ENCODE data around the gene NUDC.

NUDC gene

GRCh38 chr1:26971590-26971989, 50.0 kb downstream of the NUDC start:
- TF ChIP-seq CTCF (conservative IDR thresholded peaks at IDR 0.05; ENCODE audit: low read depth, low read length): no peak
- H3K4me3 ChIP-seq (ENCODE audit: low read depth, low read length): no peak overlapping the region
- no peak for DNase-seq (ENCODE audit: low read depth)

- TF ChIP-seq CTCF (conservative IDR thresholded peaks at IDR 0.05; ENCODE audit: low read depth, low read length): no peak
- DNase-seq (ENCODE audit: low read depth): peak; percentile 60
- H3K4me3 ChIP-seq (ENCODE audit: low read depth, low read length): no peak overlapping the region
Observed at GRCh38 chr1:26972390-26972789, 50.8 kb downstream of the NUDC start.

DNA sequence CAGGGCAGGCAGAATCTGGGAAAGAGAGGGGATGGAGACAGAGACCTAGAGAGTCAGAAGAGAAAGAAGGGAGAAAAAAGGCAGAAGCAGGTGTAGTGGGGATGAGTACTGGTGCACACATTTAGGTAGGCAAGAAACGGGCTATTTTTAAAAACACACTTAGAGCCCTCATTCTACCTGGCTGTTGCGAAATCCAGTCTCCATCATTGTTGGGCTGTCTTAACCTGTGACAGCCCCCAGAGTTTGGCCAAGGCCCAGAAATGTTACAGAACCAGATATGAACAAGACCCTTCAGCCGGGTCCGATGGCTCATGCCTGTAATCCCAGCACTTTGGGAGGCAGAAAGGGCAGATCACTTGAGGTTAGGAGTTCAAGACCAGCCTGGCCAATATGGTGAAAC, 51.3 kb downstream of the NUDC start:
- no peak for DNase-seq (ENCODE audit: low read depth)
- H3K4me3 ChIP-seq (ENCODE audit: low read depth, low read length): no peak overlapping the region
- no peak for TF ChIP-seq CTCF (conservative IDR thresholded peaks at IDR 0.05; ENCODE audit: low read depth, low read length)

DNA sequence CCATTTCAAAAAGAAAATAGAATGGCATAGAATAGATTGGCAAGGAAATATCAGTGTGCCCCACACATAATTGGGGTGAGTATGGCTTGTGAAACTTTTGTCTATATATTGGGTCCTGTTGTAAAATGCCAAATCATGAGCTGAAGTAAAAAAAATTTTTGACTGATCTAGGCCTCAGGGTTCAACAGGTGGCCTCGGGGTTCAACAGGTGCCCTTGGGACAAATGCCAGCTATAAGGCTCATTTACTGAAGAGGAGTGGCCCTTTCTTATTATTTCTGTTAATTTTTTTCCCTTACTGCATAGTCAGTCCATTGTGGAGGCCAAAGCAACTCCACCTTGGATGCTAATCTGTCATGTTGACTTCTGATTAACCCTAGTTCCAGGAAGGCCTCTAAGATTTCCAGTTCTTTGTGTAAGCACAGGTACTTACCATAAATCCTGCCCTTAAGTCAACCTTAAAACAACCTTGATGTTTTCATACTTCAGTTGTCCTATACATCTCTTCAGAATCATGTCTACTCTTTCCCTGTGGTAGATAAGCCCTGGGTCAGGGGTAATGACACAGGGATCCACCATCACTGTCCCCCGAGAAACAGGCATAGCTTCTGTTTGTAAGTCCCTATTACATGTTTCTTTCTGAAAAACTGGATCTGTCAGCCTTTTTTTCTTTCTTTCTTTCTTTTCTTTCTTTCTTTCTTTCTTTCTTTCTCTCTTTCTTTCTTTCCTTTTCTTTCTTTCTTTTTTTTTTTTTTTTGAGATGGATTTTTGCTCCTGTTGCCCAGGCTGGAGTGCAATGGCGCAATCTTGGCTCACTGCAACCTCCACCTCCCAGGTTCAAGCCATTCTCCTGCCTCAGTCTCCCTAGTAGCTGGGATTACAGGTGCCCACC, 55.3 kb downstream of the NUDC start:
- H3K4me3 ChIP-seq (ENCODE audit: low read depth, low read length): no peak overlapping the region
- DNase-seq (ENCODE audit: low read depth): no peak
- no peak for TF ChIP-seq CTCF (conservative IDR thresholded peaks at IDR 0.05; ENCODE audit: low read depth, low read length)

DNA sequence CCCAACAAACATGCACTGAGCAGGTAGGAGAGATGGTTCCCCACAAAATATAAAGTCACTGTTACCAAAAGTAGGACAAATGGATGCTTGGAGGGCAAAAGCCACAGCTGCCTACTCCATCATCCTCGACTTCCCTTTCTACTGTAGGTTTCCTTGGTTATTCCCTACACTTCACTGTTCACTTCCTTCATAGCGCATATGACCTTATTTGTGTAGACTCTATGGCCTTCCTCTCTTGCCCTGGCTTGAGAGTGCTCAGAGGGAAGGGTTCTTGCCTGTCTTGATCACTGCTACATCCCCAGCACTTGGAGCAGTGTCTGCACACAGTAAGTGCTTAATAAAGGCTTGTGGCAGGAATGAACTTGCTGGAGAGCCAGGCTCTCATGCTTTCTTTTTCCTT, 57.4 kb downstream of the NUDC start:
- no peak for DNase-seq (ENCODE audit: low read depth)
- no peak overlapping the region for H3K4me3 ChIP-seq (ENCODE audit: low read depth, low read length)
- TF ChIP-seq CTCF (conservative IDR thresholded peaks at IDR 0.05; ENCODE audit: low read depth, low read length): no peak

DNA sequence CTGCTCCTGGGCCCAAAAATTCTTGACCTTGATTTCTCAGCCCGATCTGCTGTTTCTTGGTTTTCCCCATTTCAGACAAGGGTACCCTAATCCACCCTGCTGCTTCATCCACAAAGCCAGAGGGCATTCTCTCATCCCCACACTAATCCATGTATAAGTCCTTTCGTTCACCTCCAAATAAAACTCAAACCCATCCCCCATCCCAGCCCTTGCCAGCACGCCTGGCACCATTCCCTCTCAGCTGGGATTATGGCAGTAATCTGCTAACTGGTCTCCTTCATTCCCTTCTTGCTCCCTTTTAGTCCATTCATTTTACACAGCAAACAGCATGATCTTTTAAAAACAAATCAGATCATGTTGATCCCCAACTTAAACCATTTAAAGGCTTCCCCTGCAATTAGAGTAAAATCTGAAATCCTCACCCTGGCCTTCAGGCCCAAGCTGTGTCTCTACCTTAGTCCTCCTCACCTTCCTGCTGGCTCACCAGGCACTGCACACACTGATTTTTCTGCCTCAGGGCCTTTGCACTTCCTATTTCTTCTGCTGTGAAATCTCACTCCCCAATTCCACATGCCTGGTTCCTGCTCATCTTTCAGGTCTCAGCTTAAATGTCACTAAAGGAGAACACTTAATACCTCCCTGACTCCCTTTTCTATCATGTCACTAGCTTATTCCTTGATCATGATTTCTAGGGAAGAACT, 59.8 kb downstream of the NUDC start:
- H3K4me3 ChIP-seq (ENCODE audit: low read depth, low read length): no peak overlapping the region
- TF ChIP-seq CTCF (conservative IDR thresholded peaks at IDR 0.05; ENCODE audit: low read depth, low read length): no peak
- no peak for DNase-seq (ENCODE audit: low read depth)
